ENCODE results near the gene USP25.

Gene USP25

GRCh38 chr21:15740383-15740782 lies 10.6 kb downstream of the USP25 start:
- Histone ChIP-seq H3K36me3 (ENCODE audit: control insufficient read depth, low read length) (peaks cover 14% of the 10 kb centered on the region), H4K20me1 (ENCODE audit: control insufficient read depth, insufficient read depth, low read depth, low read length) (no peaks in the 10 kb centered on the region), H3K4me2 (ENCODE audit: low read length) (no peak overlapping the region)

DNA sequence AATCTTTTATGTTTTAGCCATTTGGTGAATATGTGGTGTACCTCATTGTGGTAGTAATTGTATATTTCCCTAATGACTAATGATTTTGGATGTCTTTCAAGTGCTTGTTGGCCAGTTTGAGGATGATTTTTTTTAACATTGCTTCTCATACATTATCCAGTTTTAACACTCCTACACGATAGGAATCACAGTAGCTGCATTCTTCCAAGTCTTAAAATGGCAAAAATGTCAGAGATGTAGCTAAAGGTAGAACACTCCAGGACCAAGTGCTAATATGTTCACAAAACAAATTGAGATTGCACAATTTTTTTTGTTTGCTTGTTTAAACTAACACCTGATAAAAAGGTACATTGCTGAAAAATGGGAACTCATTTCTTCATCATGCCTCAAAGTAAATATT lies 11.7 kb downstream of the USP25 start:
- Histone ChIP-seq H3K27ac (ENCODE audit: low read depth, low read length) (no peak overlapping the region), H3K9me2 (replicated peaks; ENCODE audit: control insufficient read depth, low read length) (no peaks in the 10 kb centered on the region), H3K79me2 (ENCODE audit: control insufficient read depth, low read length) (peaks cover 94% of the 10 kb centered on the region), H3K4me3 (ENCODE audit: low read length) (no peak overlapping the region), H3K4me2 (ENCODE audit: low read length) (no peak overlapping the region), H3K9me3 (ENCODE audit: control insufficient read depth, insufficient read depth, low read length) (no peaks in the 10 kb centered on the region), H3F3A (ENCODE audit: control insufficient read depth, insufficient read depth) (no peaks in the 10 kb centered on the region), H3K4me1 (ENCODE audit: control insufficient read depth, low read length) (no peaks in the 10 kb centered on the region), H4K20me1 (ENCODE audit: control insufficient read depth, insufficient read depth, low read depth, low read length) (no peaks in the 10 kb centered on the region), H3K27me3 (ENCODE audit: control insufficient read depth, low read length) (no peaks in the 10 kb centered on the region), H3K36me3 (ENCODE audit: control insufficient read depth, low read length) (peaks cover 14% of the 10 kb centered on the region)
- TF ChIP-seq, protein P1, sequence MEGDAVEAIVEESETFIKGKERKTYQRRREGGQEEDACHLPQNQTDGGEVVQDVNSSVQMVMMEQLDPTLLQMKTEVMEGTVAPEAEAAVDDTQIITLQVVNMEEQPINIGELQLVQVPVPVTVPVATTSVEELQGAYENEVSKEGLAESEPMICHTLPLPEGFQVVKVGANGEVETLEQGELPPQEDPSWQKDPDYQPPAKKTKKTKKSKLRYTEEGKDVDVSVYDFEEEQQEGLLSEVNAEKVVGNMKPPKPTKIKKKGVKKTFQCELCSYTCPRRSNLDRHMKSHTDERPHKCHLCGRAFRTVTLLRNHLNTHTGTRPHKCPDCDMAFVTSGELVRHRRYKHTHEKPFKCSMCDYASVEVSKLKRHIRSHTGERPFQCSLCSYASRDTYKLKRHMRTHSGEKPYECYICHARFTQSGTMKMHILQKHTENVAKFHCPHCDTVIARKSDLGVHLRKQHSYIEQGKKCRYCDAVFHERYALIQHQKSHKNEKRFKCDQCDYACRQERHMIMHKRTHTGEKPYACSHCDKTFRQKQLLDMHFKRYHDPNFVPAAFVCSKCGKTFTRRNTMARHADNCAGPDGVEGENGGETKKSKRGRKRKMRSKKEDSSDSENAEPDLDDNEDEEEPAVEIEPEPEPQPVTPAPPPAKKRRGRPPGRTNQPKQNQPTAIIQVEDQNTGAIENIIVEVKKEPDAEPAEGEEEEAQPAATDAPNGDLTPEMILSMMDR (IDR thresholded peaks at IDR 0.05; ENCODE audit: low read depth, low read length, poor library complexity, severe bottlenecking): no peak
- TF ChIP-seq EZH2phosphoT487 (IDR thresholded peaks at IDR 0.05; ENCODE audit: borderline replicate concordance, low read length): no peak

More at GRCh38 chr21:15740383-15740782, 10.6 kb downstream of the USP25 start:
- H3K9me3 ChIP-seq (ENCODE audit: control insufficient read depth, insufficient read depth, low read length): no peaks in the 10 kb centered on the region
- no peaks in the 10 kb centered on the region for H3K27me3 ChIP-seq (ENCODE audit: control insufficient read depth, low read length)
- H3K27ac ChIP-seq (ENCODE audit: low read depth, low read length): no peak overlapping the region
- H3K4me3 ChIP-seq (ENCODE audit: low read length): no peak overlapping the region
- no peaks in the 10 kb centered on the region for H3F3A ChIP-seq (ENCODE audit: control insufficient read depth, insufficient read depth)
- no peaks in the 10 kb centered on the region for H3K4me1 ChIP-seq (ENCODE audit: control insufficient read depth, low read length)
- H3K79me2 ChIP-seq (ENCODE audit: control insufficient read depth, low read length): peaks cover 95% of the 10 kb centered on the region
- TF ChIP-seq, protein P1 (IDR thresholded peaks at IDR 0.05; ENCODE audit: low read depth, low read length, poor library complexity, severe bottlenecking): no peak
- no peak for TF ChIP-seq EZH2phosphoT487 (IDR thresholded peaks at IDR 0.05; ENCODE audit: borderline replicate concordance, low read length)
- no peaks in the 10 kb centered on the region for H3K9me2 ChIP-seq (replicated peaks; ENCODE audit: control insufficient read depth, low read length)

- Histone ChIP-seq H3K79me2 (ENCODE audit: control insufficient read depth, low read length) (peaks cover 93% of the 10 kb centered on the region), H3K4me1 (ENCODE audit: control insufficient read depth, low read length) (no peaks in the 10 kb centered on the region), H3K27ac (ENCODE audit: low read depth, low read length) (no peak overlapping the region), H3K4me2 (ENCODE audit: low read length) (no peak overlapping the region), H3K9me2 (replicated peaks; ENCODE audit: control insufficient read depth, low read length) (no peaks in the 10 kb centered on the region), H3F3A (ENCODE audit: control insufficient read depth, insufficient read depth) (no peaks in the 10 kb centered on the region), H3K36me3 (ENCODE audit: control insufficient read depth, low read length) (peaks cover 14% of the 10 kb centered on the region), H3K4me3 (ENCODE audit: low read length) (no peak overlapping the region), H3K27me3 (ENCODE audit: control insufficient read depth, low read length) (no peaks in the 10 kb centered on the region), H4K20me1 (ENCODE audit: control insufficient read depth, insufficient read depth, low read depth, low read length) (no peaks in the 10 kb centered on the region), H3K9me3 (ENCODE audit: control insufficient read depth, insufficient read depth, low read length) (no peaks in the 10 kb centered on the region)
- no peak for TF ChIP-seq EZH2phosphoT487 (IDR thresholded peaks at IDR 0.05; ENCODE audit: borderline replicate concordance, low read length)
- TF ChIP-seq, protein P1 (IDR thresholded peaks at IDR 0.05; ENCODE audit: low read depth, low read length, poor library complexity, severe bottlenecking): no peak
These were observed 12.4 kb downstream of the USP25 start for GRCh38 chr21:15742052-15742670.

Measured in DOHH2 (cell line).